BJ (cell line): ENCODE results near the gene CFDP1. TPM values are rescaled to one million over a fixed set of nuclear protein-coding genes. Genes with fewer than 3 reads are reported as not detected.

ENCODE experiments used
- CTCF ChIA-PET: fragments of 350-600 bp; formaldehyde crosslinking; extraction: SDS; loops from one replicate; lab custom pipeline; 2021; ENCODE audit warnings: antibody characterized with exemption, inconsistent platforms; lab: Yijun Ruan, JAX
- POLR2A ChIA-PET: fragments of 300-600 bp; sonication (Branson Sonifier 250); formaldehyde crosslinking; extraction: SDS; loops from one replicate; lab custom pipeline; 2021; ENCODE audit warnings: antibody characterized with exemption; lab: Charles Lee
- DNase-seq: peaks from one replicate; pipeline ENCODE4 v3.0.0-alpha.2; 2011; ENCODE audit warnings: low read depth
- H3K27me3 ChIP-seq: 2 replicates; pipeline ENCODE4 v1.6.0; 2011; ENCODE audit warnings: low read length; ENCODE audit not compliant: control insufficient read depth, insufficient read depth
- H3K36me3 ChIP-seq: 2 replicates; pipeline ENCODE4 v1.5.1; 2011; ENCODE audit warnings: low read length; ENCODE audit not compliant: control insufficient read depth, insufficient read depth
- H3K4me3 ChIP-seq: 2 replicates; pipeline ENCODE4 v1.5.1; 2011; ENCODE audit warnings: low read depth, mild to moderate bottlenecking, control low read depth, low read length
- polyA plus RNA-seq: library from polyadenylated mRNA; depleted of rRNA; stranded (reverse); fragments of >200 nt; gene quantifications from 2 replicates; pipeline ENCODE4 v1.2.3, GENCODE V29; 2011
- TF ChIP-seq, protein P1 (sequence below): IDR thresholded peaks from 2 replicates; pipeline ENCODE4 v1.5.1; 2011; ENCODE audit warnings: low read depth, mild to moderate bottlenecking, control low read depth, inconsistent platforms, low read length, moderate library complexity; ENCODE audit not compliant: insufficient read depth

Gene CFDP1
- polyA plus RNA-seq, 1 experiment, result 10.9 TPM

DNA sequence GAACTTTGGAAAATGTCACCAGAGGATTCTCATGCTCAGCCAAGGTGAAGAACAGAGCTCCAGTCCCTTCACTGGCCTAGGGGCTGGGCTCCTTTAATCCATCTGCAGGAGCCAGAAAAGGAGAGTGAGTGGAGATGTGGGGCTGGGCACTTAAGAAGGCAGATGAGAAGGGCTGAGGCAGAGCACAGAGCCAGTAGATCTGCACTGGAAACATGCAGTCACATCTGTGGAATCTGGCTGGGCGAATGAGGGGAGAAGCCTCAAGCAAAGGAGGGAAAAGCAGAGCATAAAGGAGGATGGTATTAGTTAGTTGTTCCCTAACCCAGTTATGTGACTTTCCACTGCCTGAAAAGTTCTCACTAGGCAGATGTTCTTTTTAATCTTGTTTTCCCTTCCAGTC is 131.5 kb downstream of the CFDP1 start:
- no peak for DNase-seq
- CTCF ChIA-PET, result no interaction called here
- TF ChIP-seq, protein P1, sequence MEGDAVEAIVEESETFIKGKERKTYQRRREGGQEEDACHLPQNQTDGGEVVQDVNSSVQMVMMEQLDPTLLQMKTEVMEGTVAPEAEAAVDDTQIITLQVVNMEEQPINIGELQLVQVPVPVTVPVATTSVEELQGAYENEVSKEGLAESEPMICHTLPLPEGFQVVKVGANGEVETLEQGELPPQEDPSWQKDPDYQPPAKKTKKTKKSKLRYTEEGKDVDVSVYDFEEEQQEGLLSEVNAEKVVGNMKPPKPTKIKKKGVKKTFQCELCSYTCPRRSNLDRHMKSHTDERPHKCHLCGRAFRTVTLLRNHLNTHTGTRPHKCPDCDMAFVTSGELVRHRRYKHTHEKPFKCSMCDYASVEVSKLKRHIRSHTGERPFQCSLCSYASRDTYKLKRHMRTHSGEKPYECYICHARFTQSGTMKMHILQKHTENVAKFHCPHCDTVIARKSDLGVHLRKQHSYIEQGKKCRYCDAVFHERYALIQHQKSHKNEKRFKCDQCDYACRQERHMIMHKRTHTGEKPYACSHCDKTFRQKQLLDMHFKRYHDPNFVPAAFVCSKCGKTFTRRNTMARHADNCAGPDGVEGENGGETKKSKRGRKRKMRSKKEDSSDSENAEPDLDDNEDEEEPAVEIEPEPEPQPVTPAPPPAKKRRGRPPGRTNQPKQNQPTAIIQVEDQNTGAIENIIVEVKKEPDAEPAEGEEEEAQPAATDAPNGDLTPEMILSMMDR, result no peak
- POLR2A ChIA-PET, result no interaction called here
- Histone ChIP-seq H3K4me3 (no peak overlapping the region), H3K27me3 (no peaks in the 10 kb centered on the region), H3K36me3 (peaks cover 6% of the 10 kb centered on the region)

DNA sequence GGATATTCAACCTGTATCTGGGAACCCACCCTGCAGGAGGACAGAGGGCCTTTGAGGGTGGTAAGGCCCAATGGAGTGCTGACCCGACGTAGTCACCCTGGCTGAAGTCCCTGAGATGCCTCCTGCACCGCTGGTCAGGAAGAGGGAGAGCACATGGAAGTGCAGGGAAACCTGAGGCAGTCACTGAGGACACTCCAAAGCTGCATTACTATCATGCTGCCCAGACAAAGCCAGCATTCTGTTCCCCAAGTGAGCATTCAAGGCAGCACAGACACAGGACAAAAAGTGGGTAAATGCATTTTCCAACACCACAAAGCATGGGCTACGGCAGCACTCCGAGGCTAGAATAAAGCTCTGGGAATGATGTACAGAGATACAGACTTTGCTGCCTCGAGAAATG is 135.0 kb downstream of the CFDP1 start:
- ChIA-PET CTCF (no interaction called here), POLR2A (no interaction called here)
- peaks cover 3% of the 10 kb centered on the region for H3K36me3 ChIP-seq
- DNase-seq, result no peak
- TF ChIP-seq, protein P1, result no peak
- no peak overlapping the region for H3K4me3 ChIP-seq
- no peaks in the 10 kb centered on the region for H3K27me3 ChIP-seq

DNA sequence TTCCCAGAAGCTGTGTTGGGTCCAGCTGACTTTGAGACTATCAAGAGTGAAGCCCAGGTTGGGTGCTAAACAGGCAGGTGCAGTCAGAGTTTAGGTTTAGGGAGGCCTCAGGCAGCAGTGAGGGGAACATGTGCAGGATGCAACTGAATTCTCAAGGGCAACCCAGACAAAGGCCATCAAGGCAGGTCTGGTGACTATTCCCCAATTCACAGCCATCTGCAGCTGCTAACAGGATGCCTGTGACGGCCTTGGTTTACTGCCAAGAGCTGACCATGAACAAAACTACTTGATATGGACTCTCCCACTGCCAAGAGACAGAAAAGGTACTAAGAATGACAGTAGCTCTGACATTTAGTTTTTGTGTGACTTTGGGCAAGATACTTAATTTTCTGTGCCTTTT is 136.7 kb downstream of the CFDP1 start:
- DNase-seq, result no peak
- ChIA-PET CTCF (interaction anchor here (0.9 kb wide), 1 partner anchor 17 kb away, joined by 4 read pairs; no protein-coding TSS in a partner anchor), POLR2A (no interaction called here)
- H3K36me3 ChIP-seq, result peaks cover 3% of the 10 kb centered on the region
- no peak overlapping the region for H3K4me3 ChIP-seq
- TF ChIP-seq, protein P1, result no peak
- H3K27me3 ChIP-seq, result no peaks in the 10 kb centered on the region

DNA sequence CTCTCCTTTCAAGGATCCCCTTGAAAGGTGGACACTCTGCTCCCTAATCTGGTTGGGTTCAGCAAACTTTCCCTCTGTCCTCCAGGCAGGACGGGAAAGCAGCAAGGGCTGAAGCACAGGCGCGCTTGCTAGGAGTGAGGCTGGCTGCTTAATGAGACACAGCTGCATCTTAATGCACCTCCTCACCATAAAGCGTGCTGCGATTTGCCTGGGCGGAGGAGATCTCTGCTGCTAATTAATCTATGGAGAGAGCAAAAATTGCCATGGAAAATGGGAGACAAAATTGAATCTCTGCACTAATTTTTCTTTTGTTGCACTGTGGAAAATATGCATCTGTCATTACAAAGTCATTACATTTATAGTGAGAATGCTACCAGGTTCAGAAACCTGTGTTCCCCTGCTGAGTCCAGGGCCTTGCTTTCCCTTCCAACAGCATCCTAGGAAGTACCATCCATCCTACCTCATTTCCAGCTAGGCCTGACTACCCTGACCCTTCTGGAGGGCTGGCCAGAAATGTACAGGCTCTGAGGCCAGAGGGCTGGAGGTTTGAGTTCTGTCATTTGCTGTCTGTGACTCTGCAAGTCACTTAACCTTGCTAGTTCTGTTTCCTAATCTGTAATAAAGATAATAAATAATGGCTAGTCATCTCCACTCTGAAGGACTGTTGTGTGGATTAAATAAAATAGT is 138.4 kb downstream of the CFDP1 start:
- ChIA-PET CTCF (interaction anchor here (0.7 to 1.2 kb wide), 5 partner anchors 10 to 61 kb away, joined by 3 to 6 read pairs (median 3); no protein-coding TSS in a partner anchor), POLR2A (interaction anchor here (0.6 kb wide), 1 partner anchor 21 kb away, joined by 4 read pairs; no protein-coding TSS in a partner anchor)
- no peak for DNase-seq

DNA sequence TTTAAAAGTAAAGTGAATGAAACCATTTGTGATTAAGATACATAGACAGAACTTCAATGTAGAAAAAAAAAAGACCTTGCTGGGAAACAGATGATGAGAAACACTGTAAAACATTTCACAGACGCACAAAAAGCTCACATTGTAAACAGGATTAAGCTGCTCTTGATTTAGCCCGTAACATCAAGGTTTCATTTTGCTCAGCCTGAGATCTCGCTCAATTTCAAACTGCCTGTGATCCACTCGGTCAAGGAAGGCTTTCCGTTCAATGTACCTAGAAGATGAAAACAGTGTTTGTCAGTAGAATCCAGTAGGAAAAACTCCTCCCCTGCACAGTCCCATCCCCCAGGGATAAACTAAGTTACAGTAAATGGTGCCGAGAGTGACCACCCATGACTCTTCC is 139.5 kb downstream of the CFDP1 start:
- Histone ChIP-seq H3K36me3 (peaks cover 3% of the 10 kb centered on the region), H3K4me3 (no peak overlapping the region), H3K27me3 (no peaks in the 10 kb centered on the region)
- CTCF ChIA-PET, result interaction anchor here (0.7 to 1.8 kb wide), 5 partner anchors 12 to 93 kb away, joined by 3 to 6 read pairs (median 5); no protein-coding TSS in a partner anchor
- POLR2A ChIA-PET, result interaction anchor here (0.6 kb wide), 1 partner anchor 39 kb away, joined by 7 read pairs; no protein-coding TSS in a partner anchor
- no peak for DNase-seq
- TF ChIP-seq, protein P1, result no peak

More for the DNA sequence above, 138.4 kb downstream of the CFDP1 start:
- H3K4me3 ChIP-seq, result no peak overlapping the region
- H3K27me3 ChIP-seq, result no peaks in the 10 kb centered on the region
- TF ChIP-seq, protein P1, result no peak
- H3K36me3 ChIP-seq, result peaks cover 3% of the 10 kb centered on the region
